Raji (cell line): ENCODE measurements around the gene EYS.

Experiments used
- POLR2A ChIP-seq: IDR thresholded peaks from 2 replicates; pipeline ENCODE4 v1.6.1; 2011; ENCODE audit warnings: low read depth, low read length, control low read depth; ENCODE audit not compliant: insufficient read depth

The EYS gene

DNA sequence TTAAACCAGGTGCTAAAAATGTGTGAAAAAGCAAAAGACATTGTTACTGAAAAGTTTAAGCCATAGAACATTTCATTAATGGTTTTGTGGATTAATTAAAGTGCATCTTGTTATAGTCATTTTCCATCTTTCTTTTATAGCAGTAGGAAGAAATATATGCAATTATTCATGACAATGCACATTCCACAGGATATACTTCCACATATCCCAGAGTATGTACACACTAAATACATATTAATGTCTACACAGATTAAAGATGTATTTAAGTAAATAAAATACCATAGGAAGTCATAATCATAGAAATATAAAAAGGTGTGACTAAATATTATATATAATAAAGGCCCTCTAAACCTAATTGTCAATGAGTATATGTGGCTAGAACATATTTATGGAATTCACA is 1492.7 kb downstream of the EYS start:
- no peak for TF ChIP-seq POLR2A

DNA sequence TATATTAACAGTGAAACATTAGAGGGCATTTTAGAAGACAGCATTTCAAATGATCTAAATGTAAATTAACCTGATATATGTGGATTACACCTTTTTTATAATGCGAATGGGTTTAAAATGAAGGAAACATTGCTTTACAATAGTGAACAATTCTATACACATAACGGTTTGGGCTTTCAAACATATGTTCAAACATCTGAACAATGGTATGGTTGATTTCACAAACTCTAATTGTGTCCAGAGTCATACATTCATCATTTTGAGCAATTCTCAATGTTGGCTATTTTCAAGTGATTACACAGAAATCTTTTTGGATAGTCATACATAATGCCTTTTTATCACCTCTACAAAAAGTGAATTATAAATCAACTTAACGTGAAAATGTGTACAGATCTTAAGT is 1493.3 kb downstream of the EYS start:
- TF ChIP-seq POLR2A = no peak

DNA sequence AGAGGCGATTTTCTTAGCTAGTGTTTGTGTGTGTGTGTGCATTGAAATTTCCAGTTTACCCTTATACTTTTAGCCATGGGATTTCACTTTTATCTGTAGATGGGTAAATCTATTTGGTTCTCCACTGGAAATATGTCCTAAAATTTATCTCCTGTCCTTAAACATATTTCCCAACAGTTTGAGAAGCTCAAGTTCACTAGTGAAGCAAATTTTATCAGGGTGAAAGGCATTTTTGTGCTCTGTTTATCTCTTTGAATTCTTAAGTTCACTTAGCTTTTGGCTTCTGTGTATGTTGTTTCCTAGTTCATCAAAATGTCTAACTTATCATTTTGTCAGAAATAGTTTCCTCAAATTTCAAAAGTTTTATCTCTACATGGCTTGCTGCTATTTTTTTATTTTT is 1509.8 kb downstream of the EYS start:
- no peak for TF ChIP-seq POLR2A

DNA sequence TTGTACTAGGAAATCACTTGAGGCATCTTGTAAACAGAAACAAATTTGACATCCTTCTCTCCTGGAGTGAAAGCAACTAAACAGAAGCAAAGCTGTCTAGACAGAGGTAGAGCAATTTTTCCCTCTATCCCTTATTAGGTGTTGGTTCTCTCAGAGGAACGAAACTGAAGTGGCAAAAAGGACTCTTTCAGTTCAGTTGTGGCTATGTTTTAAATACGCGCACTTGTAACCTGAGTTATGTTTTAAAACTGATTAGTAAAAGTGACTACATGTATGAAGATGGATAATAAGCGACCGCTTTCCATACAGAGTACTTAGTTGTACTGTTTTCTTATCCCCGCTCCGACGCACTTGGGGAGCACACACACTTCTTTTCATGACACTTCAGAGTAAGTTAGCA is 1520.4 kb downstream of the EYS start:
- TF ChIP-seq POLR2A = no peak

DNA sequence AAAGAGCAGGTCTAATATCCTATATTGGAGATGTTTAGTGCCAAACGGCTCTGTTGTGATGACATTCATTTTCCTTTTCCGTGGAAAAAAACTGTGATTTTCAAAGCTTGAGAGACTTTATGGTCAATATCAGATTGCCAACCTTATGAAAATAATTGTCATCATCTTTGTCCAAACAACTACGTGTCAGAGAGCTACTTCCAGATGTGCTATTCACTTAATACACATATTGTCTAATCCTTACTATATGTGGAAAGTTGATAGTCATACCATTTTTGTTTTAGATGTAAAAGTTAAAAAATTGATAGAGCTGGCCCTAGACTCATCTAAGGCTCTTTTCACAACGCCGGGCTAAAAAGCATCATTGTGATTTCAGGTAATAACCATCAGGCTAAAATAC is 1521.4 kb downstream of the EYS start:
- no peak for TF ChIP-seq POLR2A

DNA sequence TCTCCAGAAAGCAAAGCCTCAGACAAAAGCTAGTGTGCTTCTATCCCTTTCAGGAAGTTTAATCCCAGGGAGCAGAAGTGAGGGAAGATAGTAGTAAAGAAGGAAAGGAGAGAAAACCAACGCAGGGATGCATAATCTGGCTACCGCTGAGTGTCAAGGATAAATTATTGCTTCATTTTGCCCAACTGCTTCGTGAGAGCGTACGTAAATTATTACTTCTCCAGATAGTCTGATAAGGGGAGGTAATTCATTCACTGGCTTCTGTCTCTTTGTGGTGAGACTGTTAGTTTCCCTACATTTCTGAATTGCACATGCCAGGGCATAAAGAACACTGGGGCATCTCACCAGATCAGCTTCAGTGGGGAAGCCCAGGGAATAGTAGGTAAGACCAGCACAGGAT is 1531.7 kb downstream of the EYS start:
- TF ChIP-seq POLR2A = no peak

DNA sequence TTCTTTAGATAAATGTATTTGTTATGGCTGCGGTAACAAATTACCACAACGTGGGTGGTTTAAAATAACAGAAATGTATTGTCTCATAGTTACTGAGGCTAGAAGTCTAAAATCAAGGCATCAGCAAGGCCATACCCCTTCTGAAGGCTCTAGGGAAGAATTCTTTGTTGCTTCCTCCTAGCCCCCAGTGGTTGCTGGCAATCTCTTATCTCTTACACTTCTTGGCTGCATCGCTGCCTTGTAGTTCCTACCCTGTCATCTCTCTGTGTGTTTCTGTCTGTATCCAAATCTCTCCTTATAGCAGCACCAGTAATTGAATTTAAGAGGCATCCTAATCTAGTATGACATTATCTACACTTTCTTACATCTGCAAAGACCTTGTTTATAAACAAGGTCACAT is 1536.7 kb downstream of the EYS start:
- no peak for TF ChIP-seq POLR2A

DNA sequence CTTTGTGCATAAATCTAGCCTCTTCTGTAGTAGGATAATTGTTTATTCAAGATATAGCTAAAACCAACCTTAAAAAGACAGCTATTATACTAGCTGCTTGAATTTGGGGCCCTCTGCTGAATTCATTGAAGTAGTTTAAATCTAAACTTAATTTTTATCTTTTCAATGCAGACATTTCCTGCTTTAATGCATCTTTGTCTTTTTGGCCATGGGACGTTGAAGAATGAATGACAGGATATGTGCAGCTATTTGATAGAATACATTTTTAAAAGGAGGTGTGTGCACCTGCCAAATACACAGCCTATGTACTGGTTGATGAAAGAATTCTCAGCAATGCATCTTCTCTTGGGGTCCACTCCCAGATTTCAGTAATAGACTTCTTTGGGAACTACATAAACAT is 1546.5 kb downstream of the EYS start:
- TF ChIP-seq POLR2A = no peak

DNA sequence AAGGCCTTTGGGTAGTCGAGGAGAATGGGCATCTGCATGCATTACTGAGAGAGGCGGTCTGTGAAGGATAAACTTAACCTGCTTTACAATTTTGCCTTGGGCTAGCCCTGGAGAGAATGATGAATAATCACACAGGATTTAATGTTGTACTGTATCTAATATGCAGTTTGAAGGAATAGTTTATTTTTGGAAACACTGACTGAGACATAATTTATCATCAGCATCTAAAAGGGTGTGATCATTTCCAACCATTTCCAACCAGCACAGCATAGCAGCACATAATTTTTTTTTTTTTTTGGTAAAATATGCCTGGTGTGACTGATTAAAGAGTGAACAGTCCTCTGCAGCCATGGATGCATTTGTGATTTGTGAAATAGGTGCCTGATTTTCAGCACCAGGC is 1552.0 kb downstream of the EYS start:
- no peak for TF ChIP-seq POLR2A

DNA sequence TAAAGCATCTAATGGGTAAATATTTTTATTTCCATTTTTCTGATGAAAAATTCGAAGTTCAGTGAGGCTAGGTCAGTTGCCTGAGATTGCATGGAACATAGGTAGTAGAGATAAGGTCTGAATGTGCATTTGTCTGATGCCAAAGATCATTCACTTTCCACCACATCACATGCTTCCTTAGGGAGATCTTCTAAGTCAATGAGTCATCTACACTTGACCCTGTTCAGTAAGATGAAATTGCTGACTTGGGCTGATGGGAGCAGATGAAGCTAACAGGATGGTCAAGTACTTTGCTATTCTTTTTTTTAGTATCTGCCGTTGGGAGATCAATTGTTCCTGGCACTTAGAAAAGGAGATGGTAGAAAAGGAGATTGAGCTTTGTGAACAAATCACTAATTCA is 1560.2 kb downstream of the EYS start:
- no peak for TF ChIP-seq POLR2A

DNA sequence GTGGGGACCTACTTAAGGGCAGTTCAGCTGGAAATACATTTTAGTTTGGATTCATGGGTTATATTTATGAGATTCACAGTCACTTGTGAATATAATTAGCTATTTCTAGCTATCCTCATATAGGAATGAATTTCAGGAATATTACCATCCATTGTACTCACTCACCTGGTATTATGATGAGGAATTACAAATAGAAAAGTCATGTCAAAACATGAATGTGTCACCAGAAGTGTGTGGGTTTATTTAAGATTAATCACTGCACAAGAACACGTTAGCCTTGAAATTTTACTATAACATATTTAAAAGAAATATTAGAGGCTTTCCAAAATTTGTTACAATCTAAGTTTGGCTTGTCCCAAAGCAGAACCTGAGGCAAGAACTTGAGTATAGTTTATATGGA is 1560.9 kb downstream of the EYS start:
- no peak for TF ChIP-seq POLR2A

DNA sequence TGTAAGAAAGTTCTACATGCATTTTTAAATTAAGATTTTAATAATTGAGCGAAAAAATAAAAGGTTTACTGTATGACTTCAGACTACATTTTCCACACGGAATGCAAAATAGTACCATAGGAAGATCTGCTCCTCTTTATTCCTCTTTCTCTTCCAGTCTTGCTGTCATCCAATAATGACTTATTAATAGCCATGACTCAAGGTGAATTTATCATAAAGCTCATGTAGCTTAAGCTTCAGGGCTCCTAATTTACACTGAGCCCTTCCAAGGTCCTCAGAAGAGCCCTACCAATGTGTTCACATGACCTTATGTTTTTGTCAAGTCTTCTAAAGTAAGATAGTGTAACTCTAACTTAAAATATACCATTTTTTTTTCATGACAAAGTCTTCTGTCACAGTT is 1561.4 kb downstream of the EYS start:
- TF ChIP-seq POLR2A = no peak

DNA sequence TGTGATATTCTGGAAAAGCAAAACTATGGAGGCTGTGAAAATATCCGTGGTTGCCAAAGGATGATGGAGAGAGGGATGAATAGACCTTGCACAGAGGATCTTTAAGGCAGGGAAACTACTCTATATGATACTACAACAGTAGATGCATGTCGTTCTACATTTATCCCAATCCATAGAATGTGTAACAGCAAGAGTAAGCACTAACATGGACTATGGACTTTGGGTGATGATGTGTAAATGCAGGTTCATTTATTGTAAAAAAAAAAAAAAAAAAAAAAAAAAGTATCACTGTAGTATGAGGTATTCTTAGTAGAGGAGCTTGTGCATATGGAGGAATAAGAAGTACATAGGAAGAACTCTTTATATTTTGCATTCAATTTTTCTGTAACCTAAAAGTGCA is 1563.9 kb downstream of the EYS start:
- TF ChIP-seq POLR2A = no peak

DNA sequence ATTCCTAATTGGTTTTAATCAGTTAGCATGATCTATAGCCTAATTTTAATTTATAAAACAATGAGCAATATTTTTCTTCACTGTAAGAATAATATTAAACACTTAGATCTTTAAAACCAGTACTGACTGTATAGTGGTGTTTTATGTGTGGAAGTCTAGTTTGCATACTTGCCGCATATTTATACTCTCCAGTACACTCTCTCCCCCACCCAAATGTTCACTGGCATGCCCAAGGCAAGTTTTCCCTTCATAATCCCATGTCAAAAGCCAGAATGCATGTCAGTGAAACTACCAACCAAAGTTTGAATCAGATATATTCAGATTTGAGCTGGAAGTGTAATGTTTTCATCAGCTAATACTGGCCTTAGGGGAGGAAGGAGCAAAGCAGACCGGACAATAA is 1565.3 kb downstream of the EYS start:
- TF ChIP-seq POLR2A = no peak

DNA sequence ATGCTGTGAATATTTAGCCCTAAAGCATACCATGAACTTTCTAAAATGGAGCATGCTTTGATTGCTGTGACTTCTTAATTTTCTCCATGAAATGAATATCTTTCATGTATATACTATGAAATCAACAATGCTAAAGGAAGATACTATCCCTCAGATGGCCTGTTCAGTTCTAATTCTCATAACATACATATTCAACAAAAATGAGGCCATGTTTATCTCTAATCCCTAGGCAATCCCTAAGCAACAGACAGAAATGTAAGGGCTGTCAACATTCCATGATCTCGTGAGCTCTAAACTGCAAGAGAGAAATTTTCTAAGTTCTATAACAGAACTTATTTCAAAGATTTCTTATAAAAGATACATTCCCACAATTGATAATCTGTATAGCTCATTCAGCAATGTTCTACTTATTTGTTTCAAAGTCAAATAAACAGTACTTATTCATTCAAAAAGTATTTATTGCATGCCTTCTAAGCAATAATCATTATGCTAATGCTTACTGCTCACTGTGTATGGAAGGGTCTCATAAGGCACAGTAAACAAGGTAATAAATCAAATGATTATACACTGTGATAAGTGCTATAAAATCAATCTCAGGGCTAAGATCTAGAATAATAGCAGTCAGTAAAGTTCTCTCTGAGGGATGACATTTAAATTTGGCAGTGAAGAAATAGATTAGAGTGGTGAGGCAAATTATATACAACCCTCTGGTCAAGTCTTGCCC is 1578.6 kb downstream of the EYS start:
- TF ChIP-seq POLR2A = no peak

DNA sequence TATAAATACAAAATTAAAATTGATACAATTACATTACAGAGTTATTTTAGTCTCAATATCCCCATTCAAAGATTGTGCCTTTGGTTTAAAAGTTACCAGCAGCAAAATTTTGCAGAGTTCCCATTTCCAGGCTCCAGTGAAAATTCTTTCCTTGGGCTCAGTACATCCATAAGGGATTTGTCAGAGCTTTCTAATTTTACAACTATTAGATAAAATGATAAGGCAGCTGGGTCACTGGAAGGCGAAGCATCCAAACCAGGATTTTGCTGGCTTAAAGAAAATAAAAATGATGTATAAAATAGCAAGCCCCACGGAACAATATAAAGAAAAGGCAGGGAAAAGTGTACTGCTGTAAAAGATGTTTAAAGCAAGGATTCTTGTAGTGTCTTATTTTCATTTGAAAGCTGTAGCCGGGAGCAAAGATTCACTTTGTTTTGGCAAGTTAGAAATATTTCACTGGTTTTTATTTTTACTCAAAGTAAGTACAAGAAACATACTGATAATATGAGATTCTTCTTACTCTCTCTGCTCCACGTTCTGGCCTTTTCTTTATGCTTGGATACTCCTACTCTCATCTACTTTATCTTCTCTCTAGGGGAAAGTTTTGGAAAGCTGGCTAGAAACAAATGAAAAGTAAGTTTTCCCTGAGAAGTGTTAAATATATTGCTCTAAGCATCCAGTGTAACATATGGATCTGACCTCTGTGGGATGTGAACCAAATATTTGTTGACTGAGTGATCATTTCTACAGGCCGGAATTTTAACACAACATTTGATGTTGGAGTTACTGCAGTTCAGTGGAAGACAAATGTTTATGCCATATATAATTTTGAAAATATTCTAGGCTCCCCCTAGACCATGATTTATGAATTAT is 1583.0 kb downstream of the EYS start:
- no peak for TF ChIP-seq POLR2A
